Suprapubic skin (tissue), 4 donors: ENCODE measurements around the gene SERPINA12.

Experiments
- EP300 ChIP-seq: sonication (generic); formaldehyde crosslinking; IDR thresholded peaks from one replicate; pipeline ENCODE4 v1.6.1; 2017; ENCODE audit warnings: antibody characterized with exemption
- POLR2A ChIP-seq, 2 donors: fragments of 450-650 bp; IDR thresholded peaks; one replicate each; pipeline ENCODE4 v1.6.1; 2017; ENCODE audit warnings: antibody characterized with exemption in 2 of 2, mild to moderate bottlenecking in 2 of 2, moderate library complexity in 2 of 2
- POLR2AphosphoS5 ChIP-seq, 3 donors: sonication (generic); formaldehyde crosslinking; IDR thresholded peaks; one replicate each; pipeline ENCODE4 v1.6.1; 2017; ENCODE audit warnings: antibody characterized with exemption in 3 of 3
- TF ChIP-seq, protein P1 (sequence below), 2 donors: fragments of 200-600 bp in 1 of 2; fragments of 450-650 bp in 1 of 2; sonication (generic) in 1 of 2; IDR thresholded peaks; one replicate each; pipeline ENCODE4 v1.5.1; 2016 to 2019; ENCODE audit warnings: antibody characterized with exemption in 2 of 2, mild to moderate bottlenecking in 1 of 2, moderate library complexity in 1 of 2

DNA sequence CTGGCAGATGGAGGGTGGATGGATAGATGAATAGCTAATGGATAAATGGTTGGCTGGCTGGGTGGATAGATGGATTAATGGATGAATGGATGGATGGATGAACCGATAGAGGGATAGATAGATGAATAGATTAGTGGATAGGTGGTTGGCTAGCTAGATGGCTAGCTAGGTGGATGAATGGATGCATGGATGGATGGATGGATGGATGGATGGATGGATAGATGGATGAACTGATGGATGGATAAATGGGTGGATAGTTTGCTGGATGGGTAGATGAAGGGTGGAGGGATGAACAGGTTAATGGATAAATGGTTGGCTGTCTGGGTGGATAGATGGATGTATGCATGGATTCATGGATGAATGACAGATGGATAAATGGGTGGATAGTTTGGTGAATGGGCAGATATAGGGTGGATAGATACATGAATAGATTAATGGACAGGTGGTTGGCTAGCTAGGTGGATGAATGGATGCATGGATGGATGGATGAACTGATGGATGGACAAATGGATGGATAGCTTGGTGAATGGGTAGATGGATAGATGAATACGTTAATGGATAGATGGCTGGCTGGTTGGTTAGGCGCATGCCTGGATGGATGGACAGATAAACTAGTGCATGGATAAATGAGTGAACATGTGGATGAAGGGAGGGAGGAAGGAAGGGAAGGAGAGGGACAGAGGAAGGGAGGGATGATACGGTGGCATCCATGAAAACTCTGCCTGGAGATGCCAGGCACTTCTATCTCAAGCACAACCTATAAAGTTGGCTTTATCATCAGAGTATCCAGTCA is 41.3 kb downstream of the SERPINA12 start:
- TF ChIP-seq, protein P1, sequence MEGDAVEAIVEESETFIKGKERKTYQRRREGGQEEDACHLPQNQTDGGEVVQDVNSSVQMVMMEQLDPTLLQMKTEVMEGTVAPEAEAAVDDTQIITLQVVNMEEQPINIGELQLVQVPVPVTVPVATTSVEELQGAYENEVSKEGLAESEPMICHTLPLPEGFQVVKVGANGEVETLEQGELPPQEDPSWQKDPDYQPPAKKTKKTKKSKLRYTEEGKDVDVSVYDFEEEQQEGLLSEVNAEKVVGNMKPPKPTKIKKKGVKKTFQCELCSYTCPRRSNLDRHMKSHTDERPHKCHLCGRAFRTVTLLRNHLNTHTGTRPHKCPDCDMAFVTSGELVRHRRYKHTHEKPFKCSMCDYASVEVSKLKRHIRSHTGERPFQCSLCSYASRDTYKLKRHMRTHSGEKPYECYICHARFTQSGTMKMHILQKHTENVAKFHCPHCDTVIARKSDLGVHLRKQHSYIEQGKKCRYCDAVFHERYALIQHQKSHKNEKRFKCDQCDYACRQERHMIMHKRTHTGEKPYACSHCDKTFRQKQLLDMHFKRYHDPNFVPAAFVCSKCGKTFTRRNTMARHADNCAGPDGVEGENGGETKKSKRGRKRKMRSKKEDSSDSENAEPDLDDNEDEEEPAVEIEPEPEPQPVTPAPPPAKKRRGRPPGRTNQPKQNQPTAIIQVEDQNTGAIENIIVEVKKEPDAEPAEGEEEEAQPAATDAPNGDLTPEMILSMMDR (IDR thresholded peaks at IDR 0.05): no peak
- TF ChIP-seq POLR2A (IDR thresholded peaks at IDR 0.05) (no peak), POLR2AphosphoS5 (IDR thresholded peaks at IDR 0.05) (no peak), EP300 (no peak)
